ENCODE results near the gene ELL.

- TF ChIP-seq ZFP3 (CRISPR knock-in tag; IDR thresholded peaks at IDR 0.05) (peak; percentile 100), ARNTL (CRISPR knock-in tag; IDR thresholded peaks at IDR 0.05; ENCODE audit: borderline replicate concordance, low read depth) (no peak), PATZ1 (CRISPR knock-in tag; IDR thresholded peaks at IDR 0.05; ENCODE audit: borderline replicate concordance) (no peak), CREB5 (CRISPR knock-in tag; IDR thresholded peaks at IDR 0.05; ENCODE audit: low read depth) (no peak), ZFP30 (CRISPR knock-in tag; IDR thresholded peaks at IDR 0.05) (no peak), CSDC2 (CRISPR knock-in tag; IDR thresholded peaks at IDR 0.05) (no peak), ISL1 (CRISPR knock-in tag; IDR thresholded peaks at IDR 0.05) (no peak), GLIS3 (CRISPR knock-in tag; IDR thresholded peaks at IDR 0.05) (no peak), ZC3H10 (CRISPR knock-in tag; IDR thresholded peaks at IDR 0.05) (no peak), ZNF8 (CRISPR knock-in tag; IDR thresholded peaks at IDR 0.05) (no peak), SNAI2 (CRISPR knock-in tag; IDR thresholded peaks at IDR 0.05) (no peak), ZNF70 (CRISPR knock-in tag; IDR thresholded peaks at IDR 0.05) (no peak), ZNF565 (CRISPR knock-in tag; conservative IDR thresholded peaks at IDR 0.05; ENCODE audit: low read depth) (no peak), RARB (CRISPR knock-in tag; IDR thresholded peaks at IDR 0.05) (no peak)
These were observed 124.3 kb downstream of the ELL start, which contains the start of gene LRRC25 for GRCh38 chr19:18397242-18398202.

Measured in SK-N-SH treated with all-trans-retinoic acid at 6 μM for 48 hours (cell line).